HG03558 (cell line): Measurements from ENCODE around the gene C1QTNF6.

ENCODE experiments used
- ATAC-seq: cut with Tn5 transposase; IDR thresholded peaks from one replicate; pipeline ENCODE4 v1.9.1; 2021; ENCODE audit warnings: moderate number of reproducible peaks; ENCODE audit not compliant: unreplicated experiment; ENCODE audit errors: extremely low read depth

Gene C1QTNF6

GRCh38 chr22:37165940-37166674 lies 21.9 kb downstream of the C1QTNF6 start:
- ATAC-seq = no peak

- no peak for ATAC-seq
These were observed 23.0 kb downstream of the C1QTNF6 start for GRCh38 chr22:37165066-37165465.

- ATAC-seq = no peak
These were observed 23.6 kb downstream of the C1QTNF6 start for GRCh38 chr22:37164505-37164887.

- no peak for ATAC-seq
These were observed 24.2 kb downstream of the C1QTNF6 start for GRCh38 chr22:37163575-37164504.

- ATAC-seq = no peak
These were observed 25.0 kb downstream of the C1QTNF6 start for GRCh38 chr22:37163096-37163489.

- ATAC-seq = peak; percentile 32
These were observed 25.6 kb downstream of the C1QTNF6 start for GRCh38 chr22:37162221-37163095.

GRCh38 chr22:37161443-37161842 lies 26.6 kb downstream of the C1QTNF6 start:
- no peak for ATAC-seq

- ATAC-seq = no peak
These were observed 28.0 kb downstream of the C1QTNF6 start for GRCh38 chr22:37160027-37160426.

GRCh38 chr22:37158963-37159290 lies 29.1 kb downstream of the C1QTNF6 start:
- no peak for ATAC-seq

- no peak for ATAC-seq
These were observed 30.3 kb downstream of the C1QTNF6 start for GRCh38 chr22:37157516-37158285.

GRCh38 chr22:37156686-37157435 lies 31.2 kb downstream of the C1QTNF6 start:
- no peak for ATAC-seq

- ATAC-seq = no peak
These were observed 32.1 kb downstream of the C1QTNF6 start for GRCh38 chr22:37155971-37156370.

GRCh38 chr22:37154925-37155712 lies 32.9 kb downstream of the C1QTNF6 start:
- no peak for ATAC-seq

GRCh38 chr22:37153901-37154300 lies 34.1 kb downstream of the C1QTNF6 start:
- no peak for ATAC-seq

- ATAC-seq = no peak
These were observed 36.6 kb downstream of the C1QTNF6 start for GRCh38 chr22:37151401-37151800.

- no peak for ATAC-seq
These were observed 37.3 kb downstream of the C1QTNF6 start for GRCh38 chr22:37150701-37151100.

- ATAC-seq = no peak
These were observed 39.0 kb downstream of the C1QTNF6 start for GRCh38 chr22:37148742-37149665.
